GM19452 (cell line): ENCODE measurements around the gene GLIS1.

Experiments
- ATAC-seq: cut with Tn5 transposase; IDR thresholded peaks from one replicate; pipeline ENCODE4 v1.9.1; 2021; ENCODE audit not compliant: unreplicated experiment

GLIS1 gene

DNA sequence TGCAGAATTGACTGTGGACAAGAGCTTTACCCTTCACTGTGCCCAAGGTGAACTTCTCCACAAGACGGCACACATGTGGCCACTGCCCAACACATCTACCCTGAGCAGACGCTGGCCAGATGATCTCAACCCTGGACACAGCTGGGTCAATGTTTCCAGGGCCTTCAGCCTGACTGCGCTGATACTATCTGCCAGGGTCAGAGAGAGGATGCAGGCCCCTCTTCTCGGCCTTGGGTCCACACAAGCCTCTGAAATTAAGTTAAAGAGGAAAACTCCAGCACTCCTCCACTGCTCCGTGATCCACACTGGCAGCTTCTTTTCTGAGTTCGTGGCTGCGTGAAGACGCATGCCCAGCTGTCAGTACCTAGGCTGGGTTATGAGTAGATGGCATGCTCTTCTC lies 58.1 kb downstream of the GLIS1 start:
- ATAC-seq: no peak

DNA sequence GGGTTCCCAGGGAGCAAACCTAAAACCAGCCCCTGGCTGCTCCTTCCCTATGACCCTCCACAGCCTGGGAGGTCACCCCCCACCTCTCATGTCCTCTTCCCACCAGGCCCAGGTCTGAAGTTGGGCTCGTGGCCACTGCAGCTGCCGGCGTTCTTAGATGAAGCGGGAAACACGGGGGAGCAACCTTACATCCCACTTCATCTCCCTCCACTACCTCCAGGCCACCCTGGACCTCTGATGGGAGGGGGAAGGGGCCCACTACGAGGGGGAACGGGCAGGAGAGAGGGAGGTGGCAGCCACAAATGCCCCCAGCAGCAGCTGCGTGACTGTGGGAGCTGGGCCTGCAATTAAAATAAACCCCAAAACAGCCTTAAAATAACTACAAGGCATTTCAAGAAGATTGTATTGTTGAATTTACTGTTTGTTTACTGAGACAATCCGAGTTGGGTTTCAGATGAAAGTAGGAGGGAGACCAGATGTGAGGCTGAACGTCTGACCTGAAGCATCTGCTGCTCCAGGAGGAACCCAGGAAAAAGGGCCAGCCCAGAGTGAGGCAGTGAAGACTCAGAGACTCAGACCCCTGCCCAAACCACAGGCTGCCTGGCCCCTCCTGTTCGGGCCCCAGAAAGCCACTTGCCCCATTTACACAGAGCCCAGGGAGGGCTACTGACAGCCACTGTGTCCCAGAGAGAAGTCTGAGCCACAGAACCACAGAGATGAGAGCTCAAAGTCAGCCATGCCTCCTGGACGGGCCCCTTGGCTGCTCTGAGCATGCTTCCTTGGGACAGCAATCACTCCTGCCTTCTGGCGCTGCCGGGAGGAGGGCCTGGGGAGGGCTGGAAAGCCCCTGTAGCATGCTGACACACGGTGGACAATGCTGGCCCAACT lies 59.8 kb downstream of the GLIS1 start:
- ATAC-seq: no peak

DNA sequence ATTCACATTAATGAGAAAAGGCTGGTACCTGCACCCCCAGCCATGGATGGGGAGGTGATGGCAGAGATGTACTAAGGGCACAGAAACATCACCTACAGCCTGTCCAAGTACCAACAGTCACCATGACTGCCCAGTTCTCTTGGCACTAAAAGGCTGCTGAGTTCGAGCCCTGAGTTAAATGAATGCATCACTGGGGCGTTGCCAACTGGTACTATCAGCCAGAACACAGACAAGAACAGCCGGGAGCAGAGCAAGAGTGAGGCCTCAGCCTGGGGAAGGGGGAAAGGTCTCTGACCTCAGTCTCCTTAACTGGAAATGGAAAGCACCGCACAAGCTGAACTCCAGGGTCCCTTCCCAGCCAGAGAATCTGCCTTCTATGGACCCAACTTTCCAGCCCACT lies 60.5 kb downstream of the GLIS1 start:
- ATAC-seq: no peak

DNA sequence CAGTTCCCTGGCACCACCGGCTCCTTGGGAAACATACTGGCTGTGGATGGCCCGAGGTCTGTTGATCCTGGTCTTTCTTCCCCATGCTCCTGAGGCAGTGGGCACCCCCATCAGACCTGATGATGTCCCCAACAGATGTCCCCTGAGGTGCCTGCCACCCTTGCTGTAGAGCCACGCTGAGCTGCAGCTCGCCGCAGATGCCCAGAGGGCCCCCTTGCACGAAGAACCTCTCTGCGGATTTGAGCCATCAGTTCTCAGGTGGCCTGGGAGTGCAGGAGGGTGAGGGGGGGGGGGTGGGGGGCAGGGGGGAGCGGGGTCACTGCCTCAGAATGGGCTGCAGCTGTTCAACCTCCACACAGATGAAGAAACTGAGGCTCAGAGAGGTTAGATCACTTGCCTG lies 60.9 kb downstream of the GLIS1 start:
- ATAC-seq: no peak

DNA sequence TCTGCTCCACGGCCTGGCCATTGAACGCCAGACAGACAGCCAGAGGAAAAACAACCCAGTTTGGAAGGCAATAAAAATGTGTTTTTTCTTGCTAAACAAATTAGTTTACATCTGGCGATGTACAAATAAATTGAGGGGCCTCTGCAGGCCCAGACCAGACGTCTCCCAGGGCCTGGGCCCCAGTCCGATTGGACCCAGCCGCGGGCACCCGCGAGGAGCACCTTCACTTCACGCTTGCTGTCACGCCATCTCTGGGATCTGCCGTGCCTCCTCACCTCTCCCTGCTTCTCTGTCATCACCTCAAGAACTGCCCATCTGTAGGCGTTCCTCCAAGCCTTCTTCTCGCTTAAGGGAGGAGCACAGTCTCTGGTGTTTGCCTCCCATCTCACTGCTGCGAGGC lies 61.5 kb downstream of the GLIS1 start:
- no peak for ATAC-seq

DNA sequence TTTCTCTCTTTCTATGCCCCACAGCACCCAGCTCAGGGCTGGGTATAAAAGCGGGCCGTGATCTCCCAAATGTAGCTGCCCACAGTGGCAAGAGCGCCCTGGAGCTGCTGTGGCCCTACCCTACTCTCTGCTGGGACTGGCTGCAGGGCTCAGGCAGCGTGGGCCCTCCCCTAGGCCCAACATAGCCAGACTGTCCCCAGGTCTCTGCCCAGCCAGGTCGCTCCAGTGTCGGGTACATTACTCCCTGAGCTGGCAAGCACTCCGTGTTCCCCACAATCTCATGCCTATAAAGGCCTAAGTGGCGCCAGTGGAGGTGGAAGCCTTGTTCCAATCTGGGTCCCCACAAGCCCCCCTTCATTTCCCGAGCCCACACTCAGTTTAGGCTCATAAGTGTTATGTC lies 66.2 kb downstream of the GLIS1 start:
- no peak for ATAC-seq

DNA sequence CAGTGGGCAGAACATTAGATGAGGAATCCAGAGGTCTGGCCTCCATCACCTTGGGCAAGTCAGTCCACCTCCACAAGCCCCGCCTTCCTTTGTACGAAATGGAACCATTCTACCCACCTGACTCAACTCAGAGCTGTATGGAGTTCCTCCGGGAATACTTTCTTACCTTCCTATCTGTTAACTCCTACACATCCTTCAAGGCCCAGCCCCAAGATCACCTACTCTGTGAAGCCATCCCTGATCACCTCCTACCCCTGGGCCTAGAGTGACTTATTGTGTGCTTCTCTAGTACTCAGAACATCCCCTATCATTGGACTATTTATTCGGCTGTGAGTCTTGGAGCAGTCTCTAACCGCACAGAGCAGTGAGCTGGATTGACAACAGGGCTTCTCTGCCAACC lies 66.7 kb downstream of the GLIS1 start:
- no peak for ATAC-seq

DNA sequence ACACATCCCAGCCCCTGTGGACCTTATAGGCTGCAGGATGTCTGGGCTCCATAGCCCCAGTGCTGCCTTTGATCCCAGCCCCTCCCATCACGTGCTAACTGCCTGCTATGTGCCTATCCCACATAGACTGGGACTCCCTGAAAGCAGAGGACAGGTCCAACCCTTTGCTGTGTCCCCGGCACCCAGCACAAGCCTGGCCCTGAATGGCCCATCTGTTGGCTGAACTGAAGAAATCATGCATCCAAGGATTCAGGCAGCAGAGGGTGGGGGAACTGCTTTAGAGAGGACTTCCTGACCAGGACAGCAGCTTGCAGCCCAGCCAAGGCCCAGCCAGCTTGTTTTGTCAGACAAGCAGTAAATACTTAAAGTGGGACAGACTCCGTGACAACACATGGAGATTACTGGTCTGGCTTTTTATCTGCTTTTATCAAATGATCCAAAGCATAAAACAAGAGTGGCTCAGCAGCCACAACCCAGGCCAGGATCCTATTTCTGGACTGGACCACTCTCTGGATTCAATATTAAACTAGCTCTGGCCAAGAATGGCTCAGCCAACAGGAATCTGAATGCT lies 69.3 kb downstream of the GLIS1 start:
- no peak for ATAC-seq

DNA sequence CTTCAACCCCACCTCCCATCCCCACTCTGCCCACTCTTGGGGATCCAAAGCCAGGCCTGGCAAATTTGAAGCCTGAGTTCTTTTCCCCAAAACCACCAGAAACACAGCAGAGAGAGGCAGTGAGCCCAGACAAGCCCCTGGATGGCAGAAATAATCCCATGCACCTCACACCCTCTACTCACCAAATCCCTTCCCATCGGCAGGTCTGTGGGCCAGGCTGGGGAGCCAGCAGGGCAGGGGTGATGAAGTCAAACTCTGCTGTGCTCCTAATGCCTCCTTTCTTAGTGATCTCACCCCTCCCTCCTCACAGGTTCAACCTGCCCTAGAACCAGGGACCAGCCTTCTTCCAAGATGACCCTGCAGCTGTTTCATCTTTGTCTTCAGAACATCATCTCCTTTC lies 72.4 kb downstream of the GLIS1 start:
- no peak for ATAC-seq

DNA sequence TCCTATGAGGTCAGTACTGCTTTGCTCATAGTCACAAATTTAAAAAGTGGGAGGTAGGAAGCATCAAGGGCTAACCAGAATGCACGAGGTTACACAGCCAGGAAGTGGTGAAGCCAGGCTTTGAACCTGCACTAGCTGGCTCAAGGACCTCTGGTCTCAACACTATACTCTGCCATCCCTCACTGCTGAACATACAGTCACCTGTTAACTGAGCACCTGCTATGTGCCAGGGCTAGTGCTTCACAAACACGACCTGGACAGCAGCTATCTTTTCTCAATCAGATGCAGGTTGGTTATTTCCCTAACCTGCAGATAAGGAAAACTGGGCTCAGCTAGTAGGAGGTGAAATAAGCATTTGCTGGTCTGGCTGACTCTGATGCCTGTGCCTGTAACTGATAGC lies 73.0 kb downstream of the GLIS1 start:
- ATAC-seq: no peak

DNA sequence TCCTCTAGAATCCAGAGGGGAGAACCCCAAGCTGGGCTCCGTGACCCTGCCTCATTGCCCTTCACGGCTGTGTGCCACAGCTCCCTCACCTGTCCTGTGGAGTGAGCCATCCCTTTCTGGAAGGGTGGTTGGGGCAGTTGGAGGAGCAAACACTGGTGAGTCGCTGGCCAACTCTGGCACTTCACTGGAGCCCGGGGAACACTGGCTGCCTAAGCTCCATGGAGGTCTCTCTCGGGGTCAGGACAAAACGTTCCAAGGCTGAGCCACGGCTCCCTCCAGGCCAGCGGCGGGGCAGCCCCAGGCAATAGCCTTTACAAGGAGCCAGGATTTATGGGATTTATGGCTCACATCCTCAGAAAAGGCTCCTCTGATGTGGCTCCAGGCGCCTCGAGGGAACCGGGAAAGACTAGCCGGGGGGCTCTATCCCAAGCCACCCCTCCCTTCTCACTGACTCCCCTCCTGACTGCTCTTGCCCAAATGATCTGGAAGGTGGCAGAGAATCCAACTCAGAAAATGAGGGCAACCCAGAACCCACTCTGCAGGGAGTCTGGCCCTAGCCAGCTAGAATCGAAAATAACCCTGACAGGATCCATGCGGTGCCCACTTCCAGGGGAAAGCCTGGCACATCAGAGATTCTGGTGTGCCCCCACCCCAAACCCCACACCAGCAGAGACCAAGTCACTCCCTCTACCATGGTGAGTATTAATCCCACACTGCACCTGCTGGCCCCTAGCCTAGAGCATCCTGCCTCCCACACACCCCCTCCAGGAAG lies 75.2 kb downstream of the GLIS1 start:
- ATAC-seq: no peak

DNA sequence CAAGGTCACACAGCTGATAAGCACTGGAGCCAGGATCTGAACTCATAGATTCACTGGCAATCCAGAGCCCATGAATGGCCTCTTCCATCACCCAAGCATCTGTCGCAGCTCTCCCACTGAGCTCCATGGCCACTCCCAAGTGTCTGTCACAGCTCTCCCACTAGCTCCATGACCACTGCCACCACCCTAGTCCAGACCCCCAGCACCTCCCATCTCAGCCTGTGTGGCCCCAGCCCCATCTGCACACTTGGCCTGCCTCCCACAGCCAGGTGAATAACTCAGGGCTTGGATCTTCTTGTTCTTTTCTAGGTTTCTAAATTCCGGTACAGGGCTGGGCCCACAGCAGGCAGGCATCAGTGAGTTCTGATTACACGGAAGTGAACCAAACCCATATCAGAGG lies 76.0 kb downstream of the GLIS1 start:
- ATAC-seq: no peak

DNA sequence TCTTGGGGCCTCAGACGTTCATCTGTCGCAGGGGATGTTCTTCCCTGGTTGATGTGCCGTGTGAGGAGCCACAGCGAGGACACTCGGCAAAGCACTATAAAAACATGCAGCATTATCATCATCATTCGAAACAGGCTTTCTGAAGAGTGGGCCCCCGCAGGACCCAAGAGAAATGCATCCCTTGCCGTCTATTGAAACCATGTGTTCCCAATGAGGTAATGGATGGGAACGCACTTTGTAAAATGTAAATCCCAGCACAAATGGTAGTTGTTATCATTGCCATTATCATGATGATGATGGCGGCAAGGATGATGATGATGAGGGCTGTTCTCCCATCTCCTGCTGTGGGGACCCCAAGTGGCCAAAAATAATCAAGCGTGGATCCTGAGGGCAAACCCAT lies 76.8 kb downstream of the GLIS1 start:
- ATAC-seq: no peak

DNA sequence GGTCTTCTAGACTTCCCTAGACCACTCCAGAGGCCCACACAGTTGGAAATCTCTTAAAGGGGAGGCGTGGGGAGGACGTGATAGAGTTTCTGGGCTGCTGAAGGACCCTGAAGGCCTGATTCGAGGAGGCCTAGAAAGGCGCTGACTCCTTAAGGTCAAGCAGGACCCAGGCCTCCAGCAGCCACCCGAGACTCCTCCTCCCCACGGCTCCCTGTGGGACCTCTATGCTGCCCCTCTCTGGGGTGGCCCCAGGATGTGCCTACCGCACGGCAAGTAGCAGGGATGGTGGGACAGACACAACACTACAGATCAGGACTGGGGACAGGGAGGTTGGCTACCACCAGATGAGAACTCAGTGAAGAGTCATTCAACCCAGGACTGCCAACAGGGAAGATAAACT lies 77.5 kb downstream of the GLIS1 start:
- ATAC-seq: no peak

DNA sequence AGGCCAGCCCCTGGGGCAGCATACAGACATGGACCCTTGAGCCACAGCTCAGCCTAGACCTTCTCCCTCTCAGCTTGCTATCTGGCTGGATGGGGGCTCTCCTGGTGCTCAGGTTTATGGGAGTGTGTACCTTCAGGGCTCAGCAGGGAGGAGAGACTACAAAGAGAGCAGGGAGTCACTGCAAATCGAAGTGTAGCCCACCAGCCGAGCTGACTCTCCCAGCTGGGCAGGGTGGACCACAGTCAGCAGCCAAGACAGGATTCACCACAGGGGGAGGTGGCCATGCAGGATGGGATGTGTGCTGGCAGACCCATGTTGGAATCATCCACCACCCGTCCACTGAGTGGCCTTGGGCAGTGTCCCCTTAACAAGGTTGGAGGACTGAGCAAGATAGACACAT lies 78.3 kb downstream of the GLIS1 start:
- no peak for ATAC-seq

DNA sequence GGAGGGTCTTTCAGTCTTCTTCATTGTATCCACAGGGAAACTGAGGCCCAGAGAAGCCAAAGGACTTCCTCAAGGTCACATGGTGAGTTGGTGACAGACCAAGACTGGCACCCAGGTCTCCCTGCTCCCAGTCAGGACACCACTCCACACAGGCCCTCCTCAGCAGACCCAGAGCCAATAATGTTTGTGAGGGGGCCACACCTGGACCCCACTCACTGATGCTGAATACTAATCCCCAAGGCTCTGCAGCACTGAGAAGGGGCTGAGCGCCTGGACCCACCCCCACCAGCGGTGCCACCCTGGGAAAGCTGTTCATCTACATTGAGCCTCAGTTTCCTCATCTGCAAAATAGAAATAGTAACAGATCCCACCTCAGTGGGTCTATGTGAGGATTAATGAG lies 79.5 kb downstream of the GLIS1 start:
- no peak for ATAC-seq

DNA sequence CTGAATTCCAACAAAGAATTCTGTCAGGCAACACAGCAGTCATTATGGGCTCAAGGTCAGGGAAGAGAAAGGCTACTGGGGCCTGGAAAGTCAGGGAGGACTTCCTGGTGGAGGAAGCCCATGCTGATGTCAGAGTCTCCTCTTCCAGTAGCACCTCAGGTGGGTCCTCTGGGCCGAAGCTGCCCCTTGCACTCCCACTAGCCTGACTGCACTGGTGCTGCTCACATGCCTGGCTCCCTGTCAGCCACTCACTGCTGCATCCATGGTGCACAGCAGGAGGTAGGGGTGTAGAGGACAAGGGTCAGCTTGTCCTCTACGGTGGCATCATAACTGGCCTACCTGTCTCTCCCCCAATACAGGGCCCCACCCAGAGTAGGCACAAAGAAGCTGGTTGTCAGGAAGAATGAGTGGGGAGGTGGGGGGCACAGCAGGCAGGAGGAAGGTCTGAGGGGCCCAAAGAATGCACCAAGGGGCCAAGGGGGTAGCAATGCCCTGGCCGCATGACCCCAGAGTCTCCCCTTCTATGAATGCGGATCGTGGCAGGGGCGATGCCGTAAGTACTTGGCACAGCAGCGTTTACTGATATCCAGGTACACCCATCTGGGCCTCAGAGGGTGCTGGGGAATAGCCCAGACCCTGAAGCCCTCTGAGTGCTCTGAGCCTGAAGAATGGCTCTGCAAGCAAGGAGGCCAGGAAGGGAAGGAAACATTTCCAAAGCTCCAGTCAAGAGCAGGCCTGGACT lies 80.3 kb downstream of the GLIS1 start:
- no peak for ATAC-seq

DNA sequence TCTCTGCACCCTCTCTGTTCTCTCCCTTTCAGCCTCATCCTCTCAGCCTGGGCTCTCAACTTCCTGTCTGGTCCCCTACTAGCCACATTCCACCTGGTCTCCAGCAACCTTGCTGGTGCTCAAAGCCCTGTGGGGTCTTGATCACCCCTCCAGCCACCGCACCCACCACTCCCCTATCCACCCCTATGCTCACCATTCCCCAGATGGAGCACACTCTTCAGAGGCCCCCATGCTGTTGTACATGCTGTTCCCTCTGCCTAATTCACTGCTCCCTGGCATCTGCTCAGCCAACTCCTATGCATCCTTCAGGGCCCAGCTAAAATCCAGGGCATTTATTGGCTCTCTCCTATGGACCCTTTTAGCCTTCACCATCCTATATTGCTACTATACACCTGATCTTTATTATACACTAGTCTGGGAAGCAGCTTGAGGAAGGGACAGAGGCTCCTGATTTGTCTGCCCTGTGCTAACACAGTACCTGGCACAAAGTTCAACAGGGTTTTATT lies 81.0 kb downstream of the GLIS1 start:
- no peak for ATAC-seq

DNA sequence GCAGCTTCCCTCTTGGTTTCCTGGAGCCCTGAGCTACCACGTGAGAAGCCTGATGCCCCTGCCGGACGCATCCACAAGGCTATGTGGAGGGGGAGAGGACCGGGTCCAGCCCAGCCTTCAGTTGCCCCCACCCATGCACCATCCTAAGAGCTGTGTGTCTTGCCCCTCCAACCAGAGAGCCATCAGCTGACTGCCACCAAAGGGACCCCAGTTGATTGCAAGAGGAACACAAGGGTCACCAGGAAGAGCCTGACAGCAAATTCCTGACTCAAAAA lies 81.5 kb downstream of the GLIS1 start:
- no peak for ATAC-seq

DNA sequence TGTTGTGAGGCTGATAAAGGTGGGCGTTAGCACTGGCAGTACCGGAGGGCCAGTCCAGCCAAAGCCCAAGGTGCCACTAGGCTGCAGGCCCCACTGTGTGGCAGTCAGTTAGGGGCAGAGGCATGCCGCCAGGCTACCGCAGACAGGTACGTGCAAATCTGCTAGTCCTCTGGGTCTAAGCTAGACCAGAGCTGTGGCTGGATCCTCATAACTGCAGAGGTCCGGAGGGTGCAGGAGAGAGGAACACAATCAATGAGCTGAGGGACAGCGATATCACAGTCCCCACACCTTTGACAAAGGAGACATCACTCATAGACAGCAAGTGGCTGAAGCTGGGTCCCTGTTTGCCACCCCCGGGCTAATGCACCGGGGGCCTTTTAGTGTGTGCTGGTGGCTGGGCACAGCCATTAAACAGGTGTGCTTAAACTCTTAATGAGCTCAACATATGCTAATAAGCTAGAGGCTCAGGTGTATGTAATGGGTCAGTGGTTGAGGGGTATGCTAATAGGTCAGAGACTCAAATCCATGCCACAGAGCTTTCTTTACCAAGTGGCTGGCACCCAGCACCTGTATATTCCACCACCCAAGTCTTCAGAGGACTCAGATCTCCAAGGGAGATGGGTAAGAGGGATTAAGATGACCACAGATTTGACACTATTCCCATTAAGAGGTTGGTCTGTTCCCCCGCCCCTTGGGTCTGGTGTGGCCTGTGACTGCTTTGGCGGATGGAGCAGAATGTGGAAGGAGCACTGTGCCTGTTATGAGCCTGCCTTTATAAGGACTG lies 82.0 kb downstream of the GLIS1 start:
- no peak for ATAC-seq
